ENCODE results near the gene UBA1. TPM values are rescaled to one million over a fixed set of nuclear protein-coding genes. Genes with fewer than 3 reads are reported as not detected.

Gene UBA1
- total and polyA plus RNA-seq, 2 experiments from 2014 or later, result 146 to 264 TPM

GRCh38 chrX:47180346-47180745 is 13.3 kb upstream of the UBA1 start:
- H3K27ac ChIP-seq, result no peak overlapping the region
- no peaks in the 10 kb centered on the region; the same call in 1 of the 2 replicates for H3K4me1 ChIP-seq (ENCODE audit: insufficient read depth)
- no peak overlapping the region for H2AFZ ChIP-seq
- no peak overlapping the region for H3K4me3 ChIP-seq
- H3K9me2 ChIP-seq (ENCODE audit: insufficient read depth), result no peaks in the 10 kb centered on the region
- WGBS, 2 experiments (ENCODE audit: low coverage in 1 of 2, low lambda C conversion rate in 2 of 2, missing lambda C conversion rate in 2 of 2), result 69 to 75% methylated on average over 5 to 6 of the region's 8 CpGs
- no peak overlapping the region for H3K9ac ChIP-seq
- no peaks in the 10 kb centered on the region for H3K36me3 ChIP-seq (ENCODE audit: low read depth)
- no peaks in the 10 kb centered on the region for H3K27me3 ChIP-seq (replicated peaks; ENCODE audit: insufficient read depth)
- no peaks in the 10 kb centered on the region for H3K79me2 ChIP-seq (ENCODE audit: insufficient read depth)
- H3K4me2 ChIP-seq (ENCODE audit: unreplicated experiment), result no peak overlapping the region
- no peaks in the 10 kb centered on the region for H4K20me1 ChIP-seq (ENCODE audit: insufficient read depth)
- in situ Hi-C loops (cut with MboI), result no loop called here
- H3F3A ChIP-seq (ENCODE audit: insufficient read depth), result no peaks in the 10 kb centered on the region
- no peak for DNase-seq
- H3K9me3 ChIP-seq (ENCODE audit: low read depth), result no peaks in the 10 kb centered on the region
- TF ChIP-seq EZH2 (IDR thresholded peaks at IDR 0.05; ENCODE audit: insufficient read depth, poor library complexity, severe bottlenecking), result no peak
- TF ChIP-seq EZH2phosphoT487 (IDR thresholded peaks at IDR 0.05; ENCODE audit: insufficient read depth, low read depth), result no peak

GRCh38 chrX:47181301-47181700 is 12.3 kb upstream of the UBA1 start:
- Histone ChIP-seq H3K27me3 (replicated peaks; ENCODE audit: insufficient read depth) (no peaks in the 10 kb centered on the region), H4K20me1 (ENCODE audit: insufficient read depth) (no peaks in the 10 kb centered on the region), H3K79me2 (ENCODE audit: insufficient read depth) (no peaks in the 10 kb centered on the region), H3K9me2 (ENCODE audit: insufficient read depth) (no peaks in the 10 kb centered on the region), H3F3A (ENCODE audit: insufficient read depth) (no peaks in the 10 kb centered on the region), H2AFZ (no peak overlapping the region), H3K27ac (no peak overlapping the region), H3K4me2 (ENCODE audit: unreplicated experiment) (no peak overlapping the region), H3K9me3 (ENCODE audit: low read depth) (no peaks in the 10 kb centered on the region), H3K4me1 (ENCODE audit: insufficient read depth) (no peaks in the 10 kb centered on the region; the same call in 1 of the 2 replicates), H3K4me3 (no peak overlapping the region), H3K36me3 (ENCODE audit: low read depth) (no peaks in the 10 kb centered on the region), H3K9ac (no peak overlapping the region)
- no peak for DNase-seq
- no peak for TF ChIP-seq EZH2 (IDR thresholded peaks at IDR 0.05; ENCODE audit: insufficient read depth, poor library complexity, severe bottlenecking)
- TF ChIP-seq EZH2phosphoT487 (IDR thresholded peaks at IDR 0.05; ENCODE audit: insufficient read depth, low read depth), result no peak
- 93 to 100% methylated on average over 2 to 6 of the region's 10 CpGs for WGBS, 2 experiments (ENCODE audit: low coverage in 1 of 2, low lambda C conversion rate in 2 of 2, missing lambda C conversion rate in 2 of 2)
- in situ Hi-C loops (cut with MboI), result no loop called here

- no peak overlapping the region for H3K4me3 ChIP-seq
- no peak overlapping the region for H3K4me2 ChIP-seq (ENCODE audit: unreplicated experiment)
- 89 to 100% methylated on average over 6 to 9 of the region's 9 CpGs for WGBS, 2 experiments (ENCODE audit: low coverage in 1 of 2, low lambda C conversion rate in 2 of 2, missing lambda C conversion rate in 2 of 2)
- no peaks in the 10 kb centered on the region for H3K9me2 ChIP-seq (ENCODE audit: insufficient read depth)
- in situ Hi-C loops (cut with MboI), result no loop called here
- H3K79me2 ChIP-seq (ENCODE audit: insufficient read depth), result no peaks in the 10 kb centered on the region
- H3K9me3 ChIP-seq (ENCODE audit: low read depth), result no peaks in the 10 kb centered on the region
- no peaks in the 10 kb centered on the region for H3F3A ChIP-seq (ENCODE audit: insufficient read depth)
- no peak overlapping the region for H3K27ac ChIP-seq
- TF ChIP-seq EZH2phosphoT487 (IDR thresholded peaks at IDR 0.05; ENCODE audit: insufficient read depth, low read depth) (no peak), EZH2 (IDR thresholded peaks at IDR 0.05; ENCODE audit: insufficient read depth, poor library complexity, severe bottlenecking) (no peak)
- H4K20me1 ChIP-seq (ENCODE audit: insufficient read depth), result no peaks in the 10 kb centered on the region
- H3K36me3 ChIP-seq (ENCODE audit: low read depth), result no peaks in the 10 kb centered on the region
- no peak overlapping the region for H3K9ac ChIP-seq
- H3K27me3 ChIP-seq (replicated peaks; ENCODE audit: insufficient read depth), result no peaks in the 10 kb centered on the region
- no peak for DNase-seq
- no peak overlapping the region for H2AFZ ChIP-seq
- H3K4me1 ChIP-seq (ENCODE audit: insufficient read depth), result no peaks in the 10 kb centered on the region; the same call in 1 of the 2 replicates
Observed at GRCh38 chrX:47182106-47182700, 11.4 kb upstream of the UBA1 start.

- no peaks in the 10 kb centered on the region for H3K79me2 ChIP-seq (ENCODE audit: insufficient read depth)
- no peaks in the 10 kb centered on the region for H3K9me3 ChIP-seq (ENCODE audit: low read depth)
- H3K4me3 ChIP-seq, result no peak overlapping the region
- in situ Hi-C loops (cut with MboI), result no loop called here
- H3K9me2 ChIP-seq (ENCODE audit: insufficient read depth), result no peaks in the 10 kb centered on the region
- no peak for TF ChIP-seq EZH2 (IDR thresholded peaks at IDR 0.05; ENCODE audit: insufficient read depth, poor library complexity, severe bottlenecking)
- no peak for TF ChIP-seq EZH2phosphoT487 (IDR thresholded peaks at IDR 0.05; ENCODE audit: insufficient read depth, low read depth)
- H3F3A ChIP-seq (ENCODE audit: insufficient read depth), result no peaks in the 10 kb centered on the region
- H3K36me3 ChIP-seq (ENCODE audit: low read depth), result no peaks in the 10 kb centered on the region
- no peaks in the 10 kb centered on the region for H3K4me1 ChIP-seq (ENCODE audit: insufficient read depth)
- DNase-seq, result no peak
- no peak overlapping the region for H3K4me2 ChIP-seq (ENCODE audit: unreplicated experiment)
- no peak overlapping the region for H3K27ac ChIP-seq
- 95 to 96% methylated on average over 4 of the region's 4 CpGs for WGBS, 2 experiments (ENCODE audit: low coverage in 1 of 2, low lambda C conversion rate in 2 of 2, missing lambda C conversion rate in 2 of 2)
- no peak overlapping the region for H2AFZ ChIP-seq
- no peaks in the 10 kb centered on the region for H4K20me1 ChIP-seq (ENCODE audit: insufficient read depth)
- no peak overlapping the region for H3K9ac ChIP-seq
- H3K27me3 ChIP-seq (replicated peaks; ENCODE audit: insufficient read depth), result no peaks in the 10 kb centered on the region
Observed at GRCh38 chrX:47184486-47184885, 9.1 kb upstream of the UBA1 start.

All from GM23248 (cell line).